Neural progenitor cell (in vitro differentiated cells): ENCODE results near the gene ZBTB7B. TPM values are rescaled to one million over a fixed set of nuclear protein-coding genes. Genes with fewer than 3 reads are reported as not detected.

Source experiments
- DNase-seq: peaks from one replicate; pipeline ENCODE4 v3.0.0-alpha.2; 2016; ENCODE audit warnings: low spot score
- H2AFZ ChIP-seq: fragments of 200-600 bp; sonication (generic); replicated peaks from 2 replicates; pipeline ENCODE4 v1.6.1; 2016; ENCODE audit warnings: antibody characterized with exemption
- H3F3A ChIP-seq: fragments of 200-600 bp; sonication (generic); 2 replicates; pipeline ENCODE4 v1.6.1; 2016; ENCODE audit warnings: antibody characterized with exemption, low read depth
- H3K27ac ChIP-seq: fragments of 200-600 bp; sonication (generic); 2 replicates; pipeline ENCODE4 v1.5.1; 2016; ENCODE audit warnings: mild to moderate bottlenecking
- H3K27me3 ChIP-seq: fragments of 200-600 bp; sonication (generic); 2 replicates; pipeline ENCODE4 v1.6.1; 2016; ENCODE audit warnings: mild to moderate bottlenecking, moderate library complexity
- H3K36me3 ChIP-seq: fragments of 200-600 bp; sonication (generic); 2 replicates; pipeline ENCODE4 v1.5.1; 2016
- H3K4me1 ChIP-seq: fragments of 200-600 bp; sonication (generic); 2 replicates; pipeline ENCODE4 v1.6.1; 2016; ENCODE audit warnings: mixed run types
- H3K4me2 ChIP-seq: fragments of 200-600 bp; sonication (generic); 2 replicates; pipeline ENCODE4 v1.6.1; 2016
- H3K4me3 ChIP-seq: fragments of 200-600 bp; sonication (generic); 2 replicates; pipeline ENCODE4 v1.5.1; 2016
- H3K79me2 ChIP-seq: fragments of 200-600 bp; sonication (generic); 2 replicates; pipeline ENCODE4 v1.6.1; 2016; ENCODE audit warnings: low read depth
- H3K9ac ChIP-seq: fragments of 200-600 bp; sonication (generic); 2 replicates; pipeline ENCODE4 v1.6.1; 2016
- H3K9me3 ChIP-seq: fragments of 200-600 bp; sonication (generic); 2 replicates; pipeline ENCODE4 v1.5.1; 2016; ENCODE audit warnings: low read depth
- H4K20me1 ChIP-seq: fragments of 200-600 bp; sonication (generic); 2 replicates; pipeline ENCODE4 v1.6.1; 2016; ENCODE audit warnings: low read depth
- H3K27ac Mint-ChIP-seq: 3 replicates; pipeline ENCODE4 v1.8.0; 2021; ENCODE audit warnings: mixed read lengths
- H3K27me3 Mint-ChIP-seq: 2 replicates; pipeline ENCODE4 v1.8.0; 2022; ENCODE audit warnings: low read depth, mild to moderate bottlenecking, inconsistent platforms, moderate library complexity, mixed read lengths; ENCODE audit not compliant: insufficient read depth
- H3K36me3 Mint-ChIP-seq: 3 replicates; pipeline ENCODE4 v1.8.0; 2021; ENCODE audit warnings: mixed read lengths
- H3K4me1 Mint-ChIP-seq: 3 replicates; pipeline ENCODE4 v1.8.0; 2021; ENCODE audit warnings: mixed read lengths
- H3K4me3 Mint-ChIP-seq: 3 replicates; pipeline ENCODE4 v1.8.0; 2021; ENCODE audit warnings: mild to moderate bottlenecking, moderate library complexity, mixed read lengths
- H3K9me3 Mint-ChIP-seq: 3 replicates; pipeline ENCODE4 v1.8.0; 2020; ENCODE audit warnings: mixed read lengths
- CTCF ChIP-seq: fragments of 200-600 bp; sonication (generic); IDR thresholded peaks from 2 replicates; pipeline ENCODE4 v1.5.1; 2017; ENCODE audit warnings: antibody characterized with exemption, mild to moderate bottlenecking
- EZH2 ChIP-seq: fragments of 200-600 bp; sonication (generic); IDR thresholded peaks from 2 replicates; pipeline ENCODE4 v1.6.1; 2017; ENCODE audit warnings: antibody characterized with exemption, mild to moderate bottlenecking, moderate library complexity
- EZH2phosphoT487 ChIP-seq: fragments of 200-600 bp; sonication (generic); IDR thresholded peaks from 2 replicates; pipeline ENCODE4 v1.6.1; 2017; ENCODE audit warnings: antibody characterized with exemption
- total RNA-seq: library from RNA; depleted of rRNA; stranded (reverse); fragments of >200 nt; gene quantifications from 2 replicates; pipeline ENCODE4 v1.2.3, GENCODE V29; 2015; ENCODE audit warnings: low replicate concordance

Gene ZBTB7B
- total RNA-seq, 1 donor from 2014 or later, result 4.7 TPM

DNA sequence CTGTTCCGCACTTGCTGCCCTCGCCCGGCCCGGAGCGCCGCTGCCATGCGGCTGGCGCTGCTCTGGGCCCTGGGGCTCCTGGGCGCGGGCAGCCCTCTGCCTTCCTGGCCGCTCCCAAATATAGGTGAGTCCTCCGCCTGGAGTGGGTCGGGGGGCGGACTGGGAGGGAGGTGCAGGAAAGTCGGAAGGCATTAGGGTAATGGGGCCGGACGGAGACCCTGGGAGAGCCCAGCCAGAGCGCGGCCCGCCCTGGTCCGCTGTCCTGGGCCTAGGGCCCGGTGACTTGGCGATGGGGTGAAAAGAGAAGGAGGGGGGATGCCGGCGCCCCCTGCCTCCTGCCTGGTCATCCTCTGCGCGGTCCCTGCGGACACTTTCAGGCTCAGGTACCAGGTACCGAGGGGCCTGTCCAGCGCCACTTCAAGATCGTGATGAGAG is 48.8 kb downstream of the ZBTB7B start:
- no peak overlapping the region for H3K27ac Mint-ChIP-seq
- Histone ChIP-seq H3K27ac (no peak overlapping the region), H3K4me2 (peak overlapping the region; percentile 89), H4K20me1 (peaks cover 16% of the 10 kb centered on the region), H2AFZ (peak overlapping the region; percentile 86), H3K9ac (no peak overlapping the region), H3K27me3 (peaks cover 20% of the 10 kb centered on the region), H3K4me3 (peak overlapping the region; percentile 72), H3K9me3 (no peaks in the 10 kb centered on the region), H3K79me2 (no peaks in the 10 kb centered on the region), H3K36me3 (no peaks in the 10 kb centered on the region), H3F3A (peaks cover 25% of the 10 kb centered on the region), H3K4me1 (peaks cover 16% of the 10 kb centered on the region)
- TF ChIP-seq EZH2phosphoT487 (no peak), EZH2 (no peak), CTCF (no peak)
- H3K4me3 Mint-ChIP-seq, result peak overlapping the region; percentile 84
- peaks cover 42% of the 10 kb centered on the region for H3K4me1 Mint-ChIP-seq
- peaks cover 11% of the 10 kb centered on the region for H3K27me3 Mint-ChIP-seq
- DNase-seq, result no peak
- H3K36me3 Mint-ChIP-seq, result no peaks in the 10 kb centered on the region
- H3K9me3 Mint-ChIP-seq, result no peaks in the 10 kb centered on the region

GRCh38 chr1:155051777-155052398 is 49.3 kb downstream of the ZBTB7B start:
- Mint-ChIP-seq H3K27me3 (peaks cover 11% of the 10 kb centered on the region), H3K4me1 (peaks cover 41% of the 10 kb centered on the region), H3K36me3 (no peaks in the 10 kb centered on the region), H3K4me3 (peak overlapping the region; percentile 84), H3K9me3 (no peaks in the 10 kb centered on the region), H3K27ac (no peak overlapping the region)
- peak overlapping the region; percentile 72 for H3K4me3 ChIP-seq
- TF ChIP-seq CTCF, result no peak
- TF ChIP-seq EZH2phosphoT487, result no peak
- no peak for TF ChIP-seq EZH2
- H3K9me3 ChIP-seq, result no peaks in the 10 kb centered on the region
- DNase-seq, result peak; percentile 54
- peaks cover 20% of the 10 kb centered on the region for H3K27me3 ChIP-seq
- peaks cover 16% of the 10 kb centered on the region for H4K20me1 ChIP-seq
- H3K9ac ChIP-seq, result no peak overlapping the region
- H3K36me3 ChIP-seq, result no peaks in the 10 kb centered on the region
- H2AFZ ChIP-seq, result peak overlapping the region; percentile 86
- H3K4me1 ChIP-seq, result peaks cover 16% of the 10 kb centered on the region
- peak overlapping the region; percentile 89 for H3K4me2 ChIP-seq
- H3F3A ChIP-seq, result peaks cover 25% of the 10 kb centered on the region
- no peaks in the 10 kb centered on the region for H3K79me2 ChIP-seq
- H3K27ac ChIP-seq, result no peak overlapping the region

DNA sequence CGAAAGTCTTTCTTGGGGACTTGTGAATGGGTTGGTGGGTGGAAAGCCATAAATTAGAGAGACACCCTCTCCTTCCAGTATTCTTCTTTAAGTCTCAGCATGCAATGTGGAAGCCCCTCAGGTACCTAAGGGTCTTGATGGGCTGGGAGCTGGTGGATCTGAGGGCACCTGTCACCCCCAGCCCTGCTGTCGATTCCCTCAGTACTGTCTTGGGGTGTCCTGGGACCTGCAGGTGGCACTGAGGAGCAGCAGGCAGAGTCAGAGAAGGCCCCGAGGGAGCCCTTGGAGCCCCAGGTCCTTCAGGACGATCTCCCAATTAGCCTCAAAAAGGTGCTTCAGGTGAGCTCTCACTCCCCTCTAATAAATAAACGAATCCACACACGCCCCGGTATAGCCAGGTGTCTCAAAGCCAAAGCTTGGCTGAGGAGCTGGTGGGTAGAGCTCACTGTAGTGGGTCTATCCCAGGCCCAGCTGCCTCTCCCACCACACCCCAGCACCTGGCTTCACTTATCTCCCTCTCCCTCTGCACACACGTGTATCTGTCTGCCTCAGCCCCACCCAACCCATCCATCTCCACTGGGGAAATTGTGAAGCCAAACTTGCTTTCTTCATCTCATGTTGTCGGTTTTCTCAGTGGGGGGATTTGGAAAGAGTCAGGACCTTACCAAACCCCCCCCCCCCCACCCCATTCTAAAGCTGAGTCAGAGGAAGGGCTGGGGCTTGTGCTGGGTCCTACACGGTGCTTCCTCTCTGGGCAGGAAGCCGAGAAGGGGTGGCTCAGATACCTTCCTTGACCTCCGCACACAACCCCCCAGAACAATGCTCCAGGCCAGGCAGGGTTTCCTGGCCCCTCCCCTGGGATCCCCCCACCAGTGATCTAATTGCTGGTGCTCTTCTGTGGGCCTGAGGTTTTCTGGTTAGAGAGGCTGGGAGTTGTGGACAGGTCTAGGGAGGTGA is 50.1 kb downstream of the ZBTB7B start:
- peaks cover 7% of the 10 kb centered on the region for H3K27me3 Mint-ChIP-seq
- peaks cover 36% of the 10 kb centered on the region for H3K4me1 Mint-ChIP-seq
- Histone ChIP-seq H3K27ac (no peak overlapping the region), H4K20me1 (peaks cover 16% of the 10 kb centered on the region), H3K79me2 (no peaks in the 10 kb centered on the region), H3F3A (peaks cover 25% of the 10 kb centered on the region), H3K9me3 (no peaks in the 10 kb centered on the region), H2AFZ (no peak overlapping the region), H3K4me1 (peaks cover 16% of the 10 kb centered on the region), H3K27me3 (peaks cover 20% of the 10 kb centered on the region), H3K4me3 (peak overlapping the region; percentile 72), H3K4me2 (peak overlapping the region; percentile 89), H3K36me3 (no peaks in the 10 kb centered on the region), H3K9ac (no peak overlapping the region)
- no peaks in the 10 kb centered on the region for H3K9me3 Mint-ChIP-seq
- peak; percentile 32 for DNase-seq
- peak overlapping the region; percentile 84 for H3K4me3 Mint-ChIP-seq
- H3K36me3 Mint-ChIP-seq, result no peaks in the 10 kb centered on the region
- TF ChIP-seq CTCF, result peak; percentile 42
- TF ChIP-seq EZH2phosphoT487, result no peak
- no peak for TF ChIP-seq EZH2
- no peak overlapping the region for H3K27ac Mint-ChIP-seq
